GM15510 (cell line): ENCODE results near the gene SLC46A1.

Experiments used
- POLR2A ChIP-seq: IDR thresholded peaks from 3 replicates; pipeline ENCODE4 v1.6.1; 2011; ENCODE audit warnings: borderline replicate concordance; ENCODE audit not compliant: insufficient read length; ENCODE audit errors: extremely low read depth

Gene SLC46A1

DNA sequence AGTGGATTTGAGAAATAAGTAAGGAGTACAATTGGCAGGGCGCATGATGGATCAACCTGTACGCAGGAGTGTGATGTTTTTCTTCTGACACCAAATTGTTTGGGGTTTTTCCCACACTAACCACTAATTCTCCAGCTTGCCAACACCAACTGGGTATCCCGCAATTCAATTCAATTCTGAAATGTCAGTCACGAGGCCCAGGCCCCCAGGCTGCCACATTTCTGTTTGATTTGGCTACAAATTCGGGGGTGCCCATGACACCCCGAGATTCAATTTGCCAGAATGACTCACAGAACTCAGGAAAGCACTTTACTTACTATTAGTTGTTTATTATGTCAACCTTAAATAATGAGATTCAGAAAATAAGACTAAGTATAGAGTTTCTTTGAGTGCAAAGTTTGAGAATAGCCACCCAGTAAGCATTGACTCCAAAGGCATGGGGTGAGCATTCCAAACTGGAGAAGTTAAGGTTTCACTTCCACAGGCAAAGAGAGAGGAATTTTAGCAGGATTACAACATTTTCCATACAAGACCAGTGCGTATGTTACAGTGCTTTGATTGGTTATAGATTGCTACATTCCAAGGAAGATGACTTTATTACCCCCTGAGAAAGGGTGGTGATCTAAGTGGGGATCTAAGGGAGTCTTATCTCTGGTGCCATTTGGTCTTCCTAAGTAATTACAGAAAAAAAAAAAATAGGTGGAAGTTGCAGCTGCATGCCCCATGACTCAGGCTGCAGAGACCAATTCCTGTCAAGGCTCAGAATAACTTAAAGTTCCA lies 11.5 kb downstream of the SLC46A1 start:
- TF ChIP-seq POLR2A: no peak

DNA sequence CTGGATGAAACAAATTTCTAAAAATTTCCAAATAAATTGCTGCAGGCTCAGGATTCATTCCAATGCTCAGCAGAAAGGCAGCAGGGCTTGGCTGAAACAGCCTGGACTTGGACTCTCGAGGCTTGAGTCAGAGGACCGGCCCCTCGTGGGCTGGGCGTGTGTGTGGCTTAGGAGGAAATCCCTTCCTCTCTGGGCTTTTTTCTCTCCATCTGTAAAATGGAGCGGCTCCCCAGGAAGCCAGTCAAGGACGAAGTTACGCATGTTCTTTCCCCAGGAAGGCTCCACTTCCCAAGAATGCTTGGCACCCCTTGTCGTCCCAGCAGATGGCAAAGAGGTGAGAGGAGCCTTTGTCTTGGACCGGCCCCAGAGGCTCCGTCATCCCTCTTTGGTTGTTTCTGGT lies 13.5 kb downstream of the SLC46A1 start:
- no peak for TF ChIP-seq POLR2A

- no peak for TF ChIP-seq POLR2A
These were observed 14.6 kb downstream of the SLC46A1 start for GRCh38 chr17:28391401-28391800.

DNA sequence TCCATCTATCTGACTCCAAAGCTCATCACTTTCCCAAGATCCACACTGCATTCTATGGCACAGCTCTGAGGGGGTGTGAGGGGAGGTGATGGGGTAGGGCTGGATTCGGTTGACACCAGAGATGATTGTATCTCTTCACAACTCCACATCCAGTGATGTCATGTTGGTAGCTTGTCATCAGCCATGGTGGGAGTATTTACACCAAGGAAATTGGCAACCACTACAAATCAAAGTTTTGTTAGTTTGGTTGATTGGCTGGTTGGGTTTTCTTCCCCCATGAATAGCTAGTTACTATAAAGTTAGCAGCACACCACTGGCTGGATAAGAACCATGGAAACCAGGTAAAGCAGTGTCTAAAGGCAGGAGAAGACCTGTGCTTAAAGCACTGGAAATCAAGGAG lies 15.0 kb downstream of the SLC46A1 start:
- TF ChIP-seq POLR2A: no peak

DNA sequence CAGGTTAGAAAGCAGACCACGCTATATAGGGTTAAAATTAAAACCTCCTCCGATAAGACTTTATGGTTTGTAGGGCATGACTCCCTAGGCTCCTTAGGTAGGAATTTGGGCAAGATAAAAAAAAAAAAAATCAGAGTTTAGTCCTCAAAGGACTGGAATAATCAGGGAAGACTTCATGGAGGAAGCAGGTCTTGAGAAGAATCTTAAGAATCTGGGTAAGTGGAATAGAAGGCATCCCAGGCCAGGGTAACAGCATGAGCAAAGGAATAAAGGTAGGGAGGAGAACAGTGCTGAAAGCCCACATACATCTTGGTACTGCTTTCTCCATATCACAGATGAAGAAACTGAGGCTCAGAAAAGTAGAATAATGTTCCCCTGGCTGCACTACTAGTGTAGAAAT lies 15.4 kb downstream of the SLC46A1 start:
- TF ChIP-seq POLR2A: no peak

DNA sequence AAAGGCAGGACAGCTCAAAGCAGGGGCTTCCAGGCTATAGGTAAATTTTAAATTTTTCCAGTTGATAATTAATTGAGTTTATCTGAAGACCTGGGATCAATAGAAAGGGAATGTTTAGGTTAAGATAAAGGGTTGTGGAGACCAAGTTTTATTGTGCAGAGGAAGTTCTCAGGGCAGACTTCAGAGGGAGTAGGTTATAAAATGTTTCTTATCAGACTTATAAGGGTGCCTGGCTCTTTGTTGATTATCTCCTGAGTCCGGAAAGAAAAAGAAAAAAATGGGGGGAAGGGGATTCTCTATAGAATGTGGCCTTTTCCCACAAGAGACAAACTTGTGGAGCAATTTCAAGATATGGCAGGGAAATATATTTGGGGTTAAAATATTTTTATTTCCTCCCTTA lies 15.9 kb downstream of the SLC46A1 start:
- no peak for TF ChIP-seq POLR2A

DNA sequence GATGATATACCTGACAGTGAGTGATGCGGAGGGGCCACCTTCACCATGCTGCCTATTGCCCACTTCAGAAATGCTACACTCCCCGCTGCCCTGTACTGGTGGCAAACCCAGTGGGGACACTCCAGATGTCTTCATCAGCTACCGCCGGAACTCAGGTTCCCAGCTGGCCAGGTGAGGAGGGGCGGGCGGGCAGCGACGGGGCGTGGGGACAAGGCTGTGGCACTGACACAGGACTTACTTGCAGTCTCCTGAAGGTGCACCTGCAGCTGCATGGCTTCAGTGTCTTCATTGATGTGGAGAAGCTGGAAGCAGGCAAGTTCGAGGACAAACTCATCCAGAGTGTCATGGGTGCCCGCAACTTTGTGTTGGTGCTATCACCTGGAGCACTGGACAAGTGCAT lies 17.9 kb downstream of the SLC46A1 start:
- no peak for TF ChIP-seq POLR2A

DNA sequence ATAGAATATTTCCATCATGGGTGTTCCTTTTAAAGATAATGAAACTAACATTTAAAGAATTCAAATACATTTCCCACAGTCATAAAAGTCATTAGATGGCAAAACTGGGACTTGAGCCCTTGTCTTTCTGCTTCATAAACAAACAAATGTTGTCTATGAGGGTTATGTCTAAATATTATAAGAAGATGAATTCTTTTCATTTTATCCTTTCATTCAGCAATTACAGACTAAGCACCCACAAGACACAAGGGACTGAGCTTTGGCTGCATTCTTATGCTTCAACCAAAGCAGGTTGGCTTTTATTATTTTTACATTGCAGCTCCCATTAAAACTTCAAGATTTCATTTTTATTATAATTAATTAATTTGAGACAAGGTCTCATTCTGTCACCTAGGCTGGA lies 19.6 kb downstream of the SLC46A1 start:
- no peak for TF ChIP-seq POLR2A

GRCh38 chr17:28385406-28385805 lies 20.6 kb downstream of the SLC46A1 start:
- TF ChIP-seq POLR2A: no peak

GRCh38 chr17:28385037-28385400 lies 21.0 kb downstream of the SLC46A1 start:
- no peak for TF ChIP-seq POLR2A

DNA sequence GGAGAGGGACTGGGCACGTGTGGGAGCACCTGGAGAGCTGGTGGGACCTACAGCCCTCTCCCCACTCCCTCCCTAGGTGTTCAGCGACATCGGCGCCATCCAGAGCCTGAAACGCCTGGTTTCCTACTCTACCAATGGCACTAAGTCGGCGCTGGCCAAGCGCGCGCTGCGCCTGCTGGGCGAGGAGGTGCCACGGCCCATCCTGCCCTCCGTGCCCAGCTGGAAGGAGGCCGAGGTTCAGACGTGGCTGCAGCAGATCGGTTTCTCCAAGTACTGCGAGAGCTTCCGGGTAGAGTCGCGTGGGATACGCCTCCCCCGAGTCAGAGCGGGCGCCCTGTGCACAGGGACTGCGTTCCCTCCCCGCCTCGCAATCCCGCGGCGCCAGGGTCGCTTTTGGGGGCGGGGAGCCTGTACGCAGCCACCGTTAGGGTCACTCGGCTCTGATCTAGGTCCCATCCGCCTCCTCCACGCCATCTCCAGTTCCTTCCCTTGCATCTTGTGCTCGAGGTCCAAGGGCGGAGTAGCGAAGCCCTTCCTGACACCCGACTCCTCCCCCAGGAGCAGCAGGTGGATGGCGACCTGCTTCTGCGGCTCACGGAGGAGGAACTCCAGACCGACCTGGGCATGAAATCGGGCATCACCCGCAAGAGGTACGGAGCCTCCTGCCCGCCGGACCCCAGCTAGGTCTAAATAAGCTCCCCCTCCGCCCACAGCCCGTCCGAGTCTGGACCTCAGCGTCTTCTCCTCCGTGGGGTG lies 21.6 kb downstream of the SLC46A1 start:
- peak; percentile 67 for TF ChIP-seq POLR2A

DNA sequence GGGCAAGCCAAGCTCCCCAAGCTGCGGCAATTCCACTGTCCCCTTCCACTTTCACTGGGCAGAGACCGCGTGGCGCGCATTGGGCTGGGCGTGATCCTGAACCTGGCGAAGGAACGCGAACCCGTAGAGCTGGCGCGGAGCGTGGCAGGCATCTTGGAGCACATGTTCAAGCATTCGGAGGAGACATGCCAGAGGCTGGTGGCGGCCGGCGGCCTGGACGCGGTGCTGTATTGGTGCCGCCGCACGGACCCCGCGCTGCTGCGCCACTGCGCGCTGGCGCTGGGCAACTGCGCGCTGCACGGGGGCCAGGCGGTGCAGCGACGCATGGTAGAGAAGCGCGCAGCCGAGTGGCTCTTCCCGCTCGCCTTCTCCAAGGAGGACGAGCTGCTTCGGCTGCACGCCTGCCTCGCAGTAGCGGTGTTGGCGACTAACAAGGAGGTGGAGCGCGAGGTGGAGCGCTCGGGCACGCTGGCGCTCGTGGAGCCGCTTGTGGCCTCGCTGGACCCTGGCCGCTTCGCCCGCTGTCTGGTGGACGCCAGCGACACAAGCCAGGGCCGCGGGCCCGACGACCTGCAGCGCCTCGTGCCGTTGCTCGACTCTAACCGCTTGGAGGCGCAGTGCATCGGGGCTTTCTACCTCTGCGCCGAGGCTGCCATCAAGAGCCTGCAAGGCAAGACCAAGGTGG lies 24.7 kb downstream of the SLC46A1 start:
- TF ChIP-seq POLR2A: no peak

- no peak for TF ChIP-seq POLR2A
These were observed 25.9 kb downstream of the SLC46A1 start for GRCh38 chr17:28379814-28380801.

- no peak for TF ChIP-seq POLR2A
These were observed 33.1 kb downstream of the SLC46A1 start for GRCh38 chr17:28372945-28373274.

- no peak for TF ChIP-seq POLR2A
These were observed 33.6 kb downstream of the SLC46A1 start for GRCh38 chr17:28372203-28372944.
